KMS-11 (cell line): ENCODE data around the gene TMEM40.

Experiments used
- H2AFZ ChIP-seq: fragments of 200-600 bp; sonication (generic); 2 replicates; pipeline ENCODE4 v1.6.1; 2016; ENCODE audit warnings: antibody characterized with exemption, mixed run types, low read depth
- H3K27ac ChIP-seq: fragments of 200-600 bp; sonication (generic); 2 replicates; pipeline ENCODE4 v1.6.1; 2016; ENCODE audit warnings: mild to moderate bottlenecking, mixed run types
- H3K27me3 ChIP-seq: fragments of 200-600 bp; sonication (generic); 2 replicates; pipeline ENCODE4 v1.6.1; 2017; ENCODE audit warnings: mild to moderate bottlenecking, low read depth, mixed run types, moderate library complexity; ENCODE audit not compliant: insufficient read depth
- H3K36me3 ChIP-seq: fragments of 200-600 bp; sonication (generic); 2 replicates; pipeline ENCODE4 v1.6.1; 2017; ENCODE audit warnings: mild to moderate bottlenecking, mixed run types; ENCODE audit not compliant: insufficient read depth
- H3K4me1 ChIP-seq: fragments of 200-600 bp; sonication (generic); 2 replicates; pipeline ENCODE4 v1.6.1; 2016; ENCODE audit warnings: mild to moderate bottlenecking, low read depth, mixed run types; ENCODE audit not compliant: poor library complexity, severe bottlenecking
- H3K4me2 ChIP-seq: fragments of 200-600 bp; sonication (generic); 2 replicates; pipeline ENCODE4 v1.7.0; 2016; ENCODE audit warnings: mild to moderate bottlenecking, mixed run types
- H3K4me3 ChIP-seq: fragments of 200-600 bp; sonication (generic); IDR thresholded peaks from 2 replicates; pipeline ENCODE4 v1.6.1; 2017; ENCODE audit warnings: low read depth, low read length, mixed read lengths; ENCODE audit not compliant: insufficient read depth
- H3K79me2 ChIP-seq: fragments of 200-600 bp; sonication (generic); 2 replicates; pipeline ENCODE4 v1.6.1; 2016; ENCODE audit warnings: low read depth, mixed run types; ENCODE audit not compliant: insufficient read depth
- H3K9ac ChIP-seq: fragments of 200-600 bp; sonication (generic); 2 replicates; pipeline ENCODE4 v1.6.1; 2016; ENCODE audit warnings: mild to moderate bottlenecking, mixed run types
- H4K20me1 ChIP-seq: fragments of 200-600 bp; sonication (generic); 2 replicates; pipeline ENCODE4 v1.6.1; 2016; ENCODE audit warnings: mild to moderate bottlenecking, mixed run types; ENCODE audit not compliant: insufficient read depth
- CTCF ChIP-seq: fragments of 200-600 bp; sonication (generic); conservative IDR thresholded peaks from 2 replicates; pipeline ENCODE4 v1.6.1; 2017; ENCODE audit warnings: low read depth, mild to moderate bottlenecking, antibody characterized with exemption, low read length, moderate library complexity, mixed read lengths

Gene TMEM40

DNA sequence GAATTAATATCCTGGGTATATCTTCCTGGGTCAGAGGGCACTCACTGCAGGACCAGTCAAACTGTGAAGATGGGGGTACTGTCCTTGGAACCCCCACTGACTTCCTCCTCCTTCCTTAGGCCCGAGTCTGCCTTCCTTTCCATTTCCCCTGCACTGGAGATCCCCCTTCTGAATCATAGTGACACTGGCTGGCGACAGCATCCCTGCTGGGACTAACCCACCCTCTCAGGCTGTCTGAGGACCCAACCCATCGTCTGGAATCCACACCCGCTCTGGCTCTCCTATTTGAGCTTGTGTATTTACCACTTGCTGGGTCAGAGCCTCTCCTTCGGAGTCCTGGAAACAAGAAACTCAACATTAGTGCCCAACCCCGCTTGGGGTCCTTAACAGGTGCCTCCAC lies 21.2 kb downstream of the TMEM40 start:
- Histone ChIP-seq H3K36me3 (no peaks in the 10 kb centered on the region), H3K4me1 (no peaks in the 10 kb centered on the region), H3K4me3 (no peak overlapping the region), H3K27ac (no peak overlapping the region), H3K4me2 (no peak overlapping the region), H3K79me2 (no peaks in the 10 kb centered on the region), H4K20me1 (no peaks in the 10 kb centered on the region), H3K27me3 (no peaks in the 10 kb centered on the region), H3K9ac (no peak overlapping the region), H2AFZ (no peak overlapping the region)
- no peak for TF ChIP-seq CTCF

DNA sequence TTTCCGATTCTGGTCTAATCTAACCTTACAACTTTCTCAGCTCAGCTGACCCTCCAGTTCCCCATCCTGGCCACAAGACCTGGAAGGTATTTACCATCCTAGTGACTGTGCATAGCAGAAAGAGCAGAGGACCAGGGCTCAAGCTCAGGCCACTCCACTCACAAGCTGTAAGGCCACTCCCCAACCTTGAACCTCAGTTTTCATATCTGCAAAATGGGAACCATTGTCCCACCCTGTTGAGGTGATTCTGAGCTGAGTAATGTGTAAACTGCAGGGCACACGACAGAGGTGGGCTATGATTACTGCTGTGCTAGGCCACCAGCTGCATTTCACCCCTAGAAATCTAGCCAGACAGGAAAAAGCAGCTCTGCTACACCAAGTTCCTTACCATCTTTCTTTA lies 21.7 kb downstream of the TMEM40 start:
- no peak overlapping the region for H3K4me2 ChIP-seq
- H3K4me1 ChIP-seq = no peaks in the 10 kb centered on the region
- H3K4me3 ChIP-seq = no peak overlapping the region
- no peaks in the 10 kb centered on the region for H3K79me2 ChIP-seq
- H3K27me3 ChIP-seq = no peaks in the 10 kb centered on the region
- no peak overlapping the region for H3K9ac ChIP-seq
- no peak for TF ChIP-seq CTCF
- no peak overlapping the region for H3K27ac ChIP-seq
- H2AFZ ChIP-seq = no peak overlapping the region
- H3K36me3 ChIP-seq = no peaks in the 10 kb centered on the region
- H4K20me1 ChIP-seq = no peaks in the 10 kb centered on the region

GRCh38 chr3:12734960-12735359 lies 24.1 kb downstream of the TMEM40 start:
- no peak overlapping the region for H3K4me2 ChIP-seq
- H2AFZ ChIP-seq = no peak overlapping the region
- H3K4me1 ChIP-seq = no peaks in the 10 kb centered on the region
- H4K20me1 ChIP-seq = no peaks in the 10 kb centered on the region
- H3K27ac ChIP-seq = no peak overlapping the region
- TF ChIP-seq CTCF = no peak
- H3K4me3 ChIP-seq = no peak overlapping the region
- H3K36me3 ChIP-seq = no peaks in the 10 kb centered on the region
- no peaks in the 10 kb centered on the region for H3K79me2 ChIP-seq
- H3K9ac ChIP-seq = no peak overlapping the region
- no peaks in the 10 kb centered on the region for H3K27me3 ChIP-seq

DNA sequence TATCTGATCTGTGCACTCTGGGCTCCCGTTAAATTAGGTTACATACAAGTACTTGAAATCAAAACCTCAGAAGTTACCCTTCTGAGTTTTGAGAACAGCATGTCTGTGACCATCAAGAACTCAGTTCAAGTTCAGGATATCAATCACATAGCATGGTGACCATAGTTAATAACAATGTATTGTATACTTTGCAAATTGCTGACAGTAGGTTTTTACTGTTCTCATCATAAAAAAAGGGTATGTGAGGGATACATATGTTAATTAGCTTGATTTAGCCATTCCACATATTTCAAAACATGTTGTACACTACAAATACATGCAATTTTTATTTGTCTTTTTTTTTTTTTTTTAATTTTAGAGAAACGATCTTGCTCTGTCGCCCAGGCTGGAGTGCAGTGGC lies 25.5 kb downstream of the TMEM40 start:
- Histone ChIP-seq H3K4me2 (no peak overlapping the region), H4K20me1 (no peaks in the 10 kb centered on the region), H3K4me1 (no peaks in the 10 kb centered on the region), H3K27me3 (no peaks in the 10 kb centered on the region), H3K36me3 (no peaks in the 10 kb centered on the region), H3K9ac (no peak overlapping the region), H2AFZ (no peak overlapping the region), H3K79me2 (no peaks in the 10 kb centered on the region), H3K4me3 (no peak overlapping the region), H3K27ac (no peak overlapping the region)
- no peak for TF ChIP-seq CTCF
